AG10803 (cell line): ENCODE data around the gene DRC1.

Experiments
- DNase-seq: peaks from one replicate; pipeline ENCODE4 v3.0.0; 2010; ENCODE audit warnings: low read depth
- H3K4me3 ChIP-seq: 2 replicates; pipeline ENCODE4 v1.5.1; 2011; ENCODE audit warnings: mild to moderate bottlenecking, low read length, control low read depth
- CTCF ChIP-seq: conservative IDR thresholded peaks from 2 replicates; pipeline ENCODE4 v1.5.1; 2011; ENCODE audit warnings: mild to moderate bottlenecking, low read length, control low read depth, inconsistent platforms

DRC1 gene

GRCh38 chr2:26457695-26458364, 56.1 kb downstream of the DRC1 start:
- no peak for DNase-seq
- H3K4me3 ChIP-seq = no peak overlapping the region
- no peak for TF ChIP-seq CTCF

- no peak overlapping the region for H3K4me3 ChIP-seq
- no peak for TF ChIP-seq CTCF
- DNase-seq = no peak
Measured at GRCh38 chr2:26458365-26459042, 56.8 kb downstream of the DRC1 start.

GRCh38 chr2:26459991-26460612, 58.4 kb downstream of the DRC1 start:
- no peak for DNase-seq
- peak; percentile 15 for TF ChIP-seq CTCF
- no peak overlapping the region for H3K4me3 ChIP-seq

GRCh38 chr2:26460613-26461031, 58.9 kb downstream of the DRC1 start:
- no peak for TF ChIP-seq CTCF
- H3K4me3 ChIP-seq = no peak overlapping the region
- no peak for DNase-seq

GRCh38 chr2:26461601-26462023, 59.9 kb downstream of the DRC1 start:
- DNase-seq = no peak
- H3K4me3 ChIP-seq = no peak overlapping the region
- TF ChIP-seq CTCF = no peak

GRCh38 chr2:26462100-26462499, 60.4 kb downstream of the DRC1 start:
- no peak for DNase-seq
- H3K4me3 ChIP-seq = no peak overlapping the region
- TF ChIP-seq CTCF = no peak
